CD4-positive, alpha-beta T cell treated with Interleukin-21 for 1 hour (primary cell): ENCODE results near the gene EN2.

Experiments
- DNase-seq: peaks from one replicate; pipeline ENCODE4 v3.0.0-alpha.2; 2020

Gene EN2

GRCh38 chr7:155511702-155511996, 53.7 kb downstream of the EN2 start:
- no peak for DNase-seq

DNA sequence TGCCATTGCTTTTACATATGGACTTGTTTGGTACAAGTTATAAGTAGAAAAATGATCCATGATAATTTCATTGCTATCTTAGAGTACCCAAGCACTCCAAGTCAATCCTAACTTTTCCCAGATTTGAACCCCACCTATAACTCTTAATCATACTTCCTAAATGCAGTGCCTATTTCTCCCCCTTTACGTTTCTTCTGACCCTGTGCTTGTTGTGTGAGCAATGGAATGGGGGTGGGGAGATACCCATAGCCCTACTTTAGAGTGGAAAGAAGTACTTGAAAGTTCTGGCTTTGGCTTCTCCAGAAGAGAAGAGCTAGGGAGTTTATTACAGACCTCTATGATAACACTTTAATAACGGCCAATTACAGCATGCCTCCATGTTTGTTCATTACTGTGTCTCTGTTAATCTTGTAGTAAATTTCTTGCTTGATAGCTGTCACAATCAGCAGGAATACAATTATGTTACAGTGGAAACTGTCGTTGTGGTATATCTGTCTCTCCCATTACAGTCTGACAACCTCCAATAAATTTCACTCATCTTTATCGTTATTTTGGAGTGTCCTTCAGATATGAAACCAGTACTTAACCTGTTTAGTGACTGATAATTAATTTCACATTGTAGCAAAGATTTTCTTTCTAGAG, 54.4 kb downstream of the EN2 start:
- no peak for DNase-seq

DNA sequence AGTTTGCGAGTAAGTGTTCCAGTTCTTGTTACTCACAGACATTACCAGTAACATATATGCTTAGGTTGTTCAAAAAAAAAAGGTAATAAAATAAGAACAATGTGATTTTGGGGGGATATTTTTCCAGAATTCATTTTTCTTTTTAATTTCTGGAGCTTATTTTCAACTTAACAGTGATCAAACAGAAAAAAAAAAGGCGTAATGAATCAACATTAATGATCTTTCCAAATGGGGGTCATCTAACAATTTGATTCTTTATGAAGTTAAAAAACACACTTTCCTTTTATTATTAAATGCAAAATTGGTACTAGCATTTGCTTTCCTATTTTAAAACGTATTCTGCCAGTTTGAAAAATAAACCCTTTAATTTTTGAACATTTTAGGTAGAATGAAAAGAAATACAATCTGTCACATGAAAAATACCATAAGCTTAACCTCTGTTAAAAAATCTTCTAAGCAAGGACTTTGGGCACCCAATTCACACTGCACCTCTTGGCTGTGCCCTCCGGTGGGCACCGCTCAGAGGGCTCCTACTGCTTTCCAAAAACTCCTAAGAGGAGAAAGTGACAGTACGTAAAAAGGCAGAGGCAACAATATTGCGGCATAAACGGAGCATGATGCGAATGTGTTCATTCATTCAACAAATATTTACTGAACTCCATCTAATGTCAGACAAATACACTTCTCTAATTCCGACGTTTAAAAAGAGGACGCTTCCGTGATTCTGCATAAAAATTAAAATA, 55.8 kb downstream of the EN2 start:
- no peak for DNase-seq

DNA sequence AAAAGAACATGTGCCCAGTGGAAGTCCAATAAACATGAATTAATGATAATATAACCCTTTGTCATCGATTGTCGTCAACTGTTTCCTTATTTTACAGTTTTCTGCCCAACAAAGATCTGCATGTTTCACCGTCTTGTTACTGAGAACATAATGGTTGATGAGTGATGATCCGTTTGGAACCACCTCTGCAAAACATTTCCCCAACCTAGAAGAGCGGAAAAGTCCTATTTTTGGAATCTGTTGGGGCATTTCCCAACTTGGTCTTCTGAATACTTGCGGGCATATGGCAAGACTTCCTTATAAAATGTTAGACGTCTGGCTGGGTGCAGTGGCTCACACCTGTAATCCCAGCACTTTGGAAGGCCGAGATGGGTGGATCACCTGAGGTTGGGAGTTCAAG, 56.4 kb downstream of the EN2 start:
- no peak for DNase-seq
